ENCODE measurements around the gene GSC2. TPM values are rescaled to one million over a fixed set of nuclear protein-coding genes. Genes with fewer than 3 reads are reported as not detected.

Gene GSC2
- total RNA-seq, 2 experiments from 2014 or later = not detected

DNA sequence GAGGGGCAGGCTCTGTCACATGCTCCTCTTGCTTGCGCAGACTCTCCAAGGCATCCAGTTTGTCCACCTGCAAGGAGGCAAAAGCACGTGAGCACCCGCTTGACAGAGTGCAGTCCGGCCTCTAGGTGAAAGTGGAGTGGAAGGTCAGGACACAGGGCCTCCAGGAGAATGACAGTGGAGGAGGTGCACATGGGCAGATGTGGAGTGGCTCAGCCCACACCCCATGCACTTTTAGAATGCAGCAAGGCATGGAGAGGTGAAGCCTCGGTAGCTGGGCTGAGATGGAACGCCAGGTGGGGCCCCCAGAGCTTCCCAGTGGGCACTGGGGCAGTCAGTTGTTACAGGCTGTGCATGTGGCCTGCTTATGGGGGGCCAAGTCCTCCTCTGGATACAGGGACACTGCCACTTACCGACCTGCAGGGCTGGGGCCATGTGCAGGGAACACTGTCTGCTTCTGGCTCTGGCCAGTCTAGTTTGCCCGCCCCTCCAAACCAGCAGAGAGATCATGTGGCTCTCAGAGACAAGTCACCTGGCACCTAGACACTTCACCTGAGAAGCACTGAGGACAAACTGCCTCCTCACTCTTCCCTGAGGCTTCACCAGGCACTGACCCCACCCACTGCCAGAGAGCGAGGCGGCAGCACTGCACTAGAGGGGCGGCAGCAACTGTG is 30.8 kb upstream of the GSC2 start:
- Mint-ChIP-seq H3K27me3 (no peaks in the 10 kb centered on the region), H3K4me3 (no peak overlapping the region), H3K36me3 (ENCODE audit: low read depth) (peaks cover 2% of the 10 kb centered on the region), H3K9me3 (no peaks in the 10 kb centered on the region), H3K27ac (no peak overlapping the region), H3K4me1 (ENCODE audit: low read depth) (peaks cover 25% of the 10 kb centered on the region)
- ATAC-seq (no peak), DNase-seq (no peak)
- ChIA-PET CTCF (interaction anchor here (0.6 kb wide), 1 partner anchor 23 kb away, joined by 3 read pairs; no protein-coding TSS in a partner anchor), POLR2A (no interaction called here)
- TF ChIP-seq, protein P1, sequence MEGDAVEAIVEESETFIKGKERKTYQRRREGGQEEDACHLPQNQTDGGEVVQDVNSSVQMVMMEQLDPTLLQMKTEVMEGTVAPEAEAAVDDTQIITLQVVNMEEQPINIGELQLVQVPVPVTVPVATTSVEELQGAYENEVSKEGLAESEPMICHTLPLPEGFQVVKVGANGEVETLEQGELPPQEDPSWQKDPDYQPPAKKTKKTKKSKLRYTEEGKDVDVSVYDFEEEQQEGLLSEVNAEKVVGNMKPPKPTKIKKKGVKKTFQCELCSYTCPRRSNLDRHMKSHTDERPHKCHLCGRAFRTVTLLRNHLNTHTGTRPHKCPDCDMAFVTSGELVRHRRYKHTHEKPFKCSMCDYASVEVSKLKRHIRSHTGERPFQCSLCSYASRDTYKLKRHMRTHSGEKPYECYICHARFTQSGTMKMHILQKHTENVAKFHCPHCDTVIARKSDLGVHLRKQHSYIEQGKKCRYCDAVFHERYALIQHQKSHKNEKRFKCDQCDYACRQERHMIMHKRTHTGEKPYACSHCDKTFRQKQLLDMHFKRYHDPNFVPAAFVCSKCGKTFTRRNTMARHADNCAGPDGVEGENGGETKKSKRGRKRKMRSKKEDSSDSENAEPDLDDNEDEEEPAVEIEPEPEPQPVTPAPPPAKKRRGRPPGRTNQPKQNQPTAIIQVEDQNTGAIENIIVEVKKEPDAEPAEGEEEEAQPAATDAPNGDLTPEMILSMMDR (IDR thresholded peaks at IDR 0.05) = no peak
- intact Hi-C loops (cut with micrococcal nuclease) = no loop called here

DNA sequence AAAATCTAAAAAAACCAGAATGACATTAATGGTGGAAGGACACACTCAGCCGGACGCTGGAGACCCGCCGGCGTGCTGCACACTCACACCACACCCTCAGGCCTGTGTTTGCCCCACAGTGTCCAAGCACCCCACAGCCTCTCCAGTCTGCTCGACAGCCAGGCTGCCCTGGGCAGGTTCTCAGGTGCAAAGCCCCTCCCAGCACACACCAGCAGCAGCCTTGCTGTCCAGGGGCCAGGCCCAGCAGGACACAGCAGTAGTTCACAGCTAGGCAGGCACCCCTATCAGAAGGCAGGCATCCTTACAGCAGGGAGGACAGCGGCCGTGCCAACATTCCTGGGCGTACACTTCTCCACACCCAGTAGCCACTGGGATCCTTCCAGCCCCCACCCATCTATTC is 30.1 kb upstream of the GSC2 start:
- H3K27ac Mint-ChIP-seq = no peak overlapping the region
- intact Hi-C loops (cut with micrococcal nuclease) = no loop called here
- H3K36me3 Mint-ChIP-seq (ENCODE audit: low read depth) = peaks cover 2% of the 10 kb centered on the region
- no peaks in the 10 kb centered on the region for H3K27me3 Mint-ChIP-seq
- DNase-seq (no peak), ATAC-seq (no peak)
- H3K4me1 Mint-ChIP-seq (ENCODE audit: low read depth) = peaks cover 25% of the 10 kb centered on the region
- no peaks in the 10 kb centered on the region for H3K9me3 Mint-ChIP-seq
- POLR2A ChIA-PET = interaction anchor here (1.3 to 1.5 kb wide), 2 partner anchors 36 to 251 kb away, joined by 4 to 5 read pairs; partner anchors contain the start of genes ESS2 and HIRA
- TF ChIP-seq, protein P1 (IDR thresholded peaks at IDR 0.05) = no peak
- CTCF ChIA-PET = interaction anchor here (0.6 to 2.2 kb wide), 9 partner anchors 14 to 450 kb away, joined by 3 to 11 read pairs (median 6); partner anchors contain the start of genes C22orf39, CLTCL1 and ESS2
- no peak overlapping the region for H3K4me3 Mint-ChIP-seq

DNA sequence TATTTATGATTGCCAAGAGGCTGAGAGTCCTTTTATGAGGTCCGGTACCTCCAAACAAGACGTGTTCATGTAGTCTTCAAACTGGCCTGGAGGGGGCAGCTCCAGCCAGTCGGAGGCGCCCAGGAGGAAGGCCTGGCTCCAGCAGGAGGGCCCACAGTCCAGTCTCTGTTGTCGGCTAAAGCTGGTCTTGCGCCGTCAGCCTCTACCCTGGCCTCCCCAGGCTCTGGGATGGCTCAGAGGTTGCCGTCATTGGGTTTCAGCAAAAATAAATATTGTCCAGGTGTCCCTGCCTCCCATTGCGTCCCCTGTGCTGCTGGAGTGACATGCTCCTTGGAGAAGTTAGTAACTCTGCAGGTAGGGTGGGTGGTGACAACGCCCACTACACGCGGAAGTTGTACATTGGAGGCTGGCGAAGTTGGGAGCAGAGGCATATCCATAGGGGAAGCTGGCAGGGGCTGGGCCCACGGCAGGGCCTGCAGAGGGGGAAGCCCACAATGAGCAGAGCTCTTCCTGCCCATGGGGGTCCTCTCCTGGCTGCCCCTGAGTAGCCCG is 29.5 kb upstream of the GSC2 start:
- TF ChIP-seq, protein P1 (IDR thresholded peaks at IDR 0.05) = peak; percentile 79
- no peaks in the 10 kb centered on the region for H3K9me3 Mint-ChIP-seq
- peaks cover 25% of the 10 kb centered on the region for H3K4me1 Mint-ChIP-seq (ENCODE audit: low read depth)
- peaks cover 2% of the 10 kb centered on the region for H3K36me3 Mint-ChIP-seq (ENCODE audit: low read depth)
- DNase-seq = peak; percentile 70
- ChIA-PET POLR2A (interaction anchor here (1.3 to 1.5 kb wide), 2 partner anchors 35 to 252 kb away, joined by 4 to 5 read pairs; partner anchors contain the start of genes ESS2 and HIRA), CTCF (interaction anchor here (0.8 to 2.2 kb wide), 12 partner anchors 10 to 450 kb away, joined by 3 to 11 read pairs (median 6); partner anchors contain the start of genes C22orf39, CLTCL1 and ESS2)
- H3K27me3 Mint-ChIP-seq = no peaks in the 10 kb centered on the region
- H3K27ac Mint-ChIP-seq = peak overlapping the region; percentile 53
- H3K4me3 Mint-ChIP-seq = peak overlapping the region; percentile 75
- peak; percentile 55 for ATAC-seq
- intact Hi-C loops (cut with micrococcal nuclease) = no loop called here

DNA sequence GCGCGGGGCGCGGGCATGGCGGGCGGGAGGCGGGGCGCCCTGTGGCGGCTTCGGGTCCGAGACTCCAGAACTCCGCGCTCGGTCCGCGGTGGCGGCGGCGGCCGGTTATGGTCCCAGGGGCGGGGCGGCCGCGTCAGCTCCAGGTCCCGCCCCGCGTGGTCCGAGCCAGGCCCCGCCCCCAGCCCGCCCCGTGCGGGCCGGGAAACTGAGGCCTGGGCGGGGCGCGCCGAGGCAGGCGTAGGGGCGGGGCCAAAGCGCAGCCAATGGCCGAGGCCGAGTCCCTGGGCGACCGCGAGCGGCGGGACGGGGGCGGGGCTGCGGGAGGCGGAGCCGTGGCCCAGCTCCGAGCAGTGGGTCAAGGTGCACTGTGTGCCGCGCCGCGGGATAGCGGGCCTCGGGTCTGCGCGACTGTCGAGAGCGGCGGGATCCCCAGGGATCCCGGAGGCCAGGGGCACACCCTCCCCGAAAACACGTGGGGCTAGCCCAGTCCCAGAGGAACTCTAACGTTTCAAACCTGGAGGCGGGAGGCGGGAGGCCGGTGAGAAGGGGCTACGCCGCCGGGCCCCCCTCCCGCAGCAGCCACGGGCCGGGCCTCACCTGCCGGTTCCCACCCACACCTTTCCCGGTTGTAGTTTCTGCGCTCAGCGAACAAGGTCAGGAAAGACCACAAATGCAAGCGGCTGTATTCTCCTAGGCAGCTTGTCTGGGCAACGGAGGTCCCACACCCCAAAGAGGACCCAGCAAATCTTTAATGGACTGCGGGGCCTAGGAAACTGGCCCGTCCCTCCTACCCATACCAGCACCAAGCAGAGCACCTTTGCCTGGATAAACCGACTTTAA is 28.8 kb upstream of the GSC2 start, which contains the start of gene SLC25A1:
Gene SLC25A1, minus strand, starts transcription at position 80 of the 840 bp plus-strand sequence. Its CDS starts 63 bp downstream, at position 17.
- DNase-seq = peak; percentile 88
- intact Hi-C loops (cut with micrococcal nuclease) = no loop called here
- CTCF ChIA-PET = interaction anchor here (0.8 to 2.2 kb wide), 13 partner anchors 9 to 451 kb away, joined by 3 to 11 read pairs (median 5); partner anchors contain the start of genes C22orf39, CLTCL1 and ESS2
- Mint-ChIP-seq H3K36me3 (ENCODE audit: low read depth) (peaks cover 2% of the 10 kb centered on the region), H3K9me3 (no peaks in the 10 kb centered on the region), H3K27me3 (no peaks in the 10 kb centered on the region), H3K27ac (peak within 1 kb of the TSS; percentile 53), H3K4me1 (ENCODE audit: low read depth) (peaks cover 32% of the 10 kb centered on the region), H3K4me3 (peak within 1 kb of the TSS; percentile 75)
- peak; percentile 85 for ATAC-seq
- POLR2A ChIA-PET = interaction anchor here (1.3 to 1.5 kb wide), 2 partner anchors 34 to 253 kb away, joined by 4 to 5 read pairs; partner anchors contain the start of genes ESS2 and HIRA
- TF ChIP-seq, protein P1 (IDR thresholded peaks at IDR 0.05) = no peak

All from activated CD8-positive, alpha-beta T cell treated with anti-CD3 and anti-CD28 coated beads for 36 hours (primary cell).